ENCODE data around the gene AFF1. TPM values are rescaled to one million over a fixed set of nuclear protein-coding genes. Genes with fewer than 3 reads are reported as not detected.

The AFF1 gene
- total RNA-seq, 4 donors from 2014 or later: 105 to 152 (median 111) TPM

- WGBS, 2 donors: 68 to 75% methylated on average over 2 of the region's 2 CpGs
- Histone ChIP-seq H3K27ac (peak overlapping the region in 2 of 4 donors; percentile 25 to 51), H3K4me1 (peaks cover 0 to 88% (median 53%) of the 10 kb centered on the region in 4 donors)
Observed at GRCh38 chr4:87075876-87076275, 141.1 kb downstream of the AFF1 start.

DNA sequence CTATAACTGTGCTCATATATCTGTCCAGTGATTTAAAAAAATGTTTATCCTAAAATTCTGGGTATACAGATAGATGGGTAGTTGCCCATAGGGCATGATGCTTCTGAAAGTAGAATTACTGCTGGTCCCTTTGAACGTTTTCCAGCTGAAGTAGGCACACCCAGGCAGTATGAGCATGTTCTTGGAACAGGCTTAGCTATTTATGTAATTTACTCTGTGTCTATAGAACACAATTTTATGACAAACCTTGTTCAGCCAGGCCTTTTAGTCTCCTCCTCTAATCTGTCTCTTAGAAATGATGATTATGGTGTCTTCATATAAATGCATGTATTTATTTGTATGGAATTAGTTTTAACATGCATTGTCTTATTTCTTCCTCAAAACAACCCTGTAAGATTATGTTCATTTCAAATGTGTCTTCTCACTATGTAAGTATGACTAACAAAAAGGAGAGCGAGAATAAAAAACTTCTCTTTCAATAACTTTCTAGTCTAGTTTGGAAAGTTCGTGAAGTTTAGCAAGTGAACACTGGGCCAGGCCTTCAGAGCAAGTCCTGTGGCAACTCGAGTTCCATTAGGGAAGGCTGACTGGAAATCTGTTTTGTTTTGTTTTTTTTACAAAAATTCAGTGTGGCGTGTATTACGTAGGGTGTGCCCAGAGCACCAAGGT, 142.0 kb downstream of the AFF1 start:
- WGBS, 2 donors: 78 to 84% methylated on average over 6 of the region's 6 CpGs

More at GRCh38 chr4:87075876-87076275, 141.1 kb downstream of the AFF1 start:
- TF ChIP-seq, protein P1, sequence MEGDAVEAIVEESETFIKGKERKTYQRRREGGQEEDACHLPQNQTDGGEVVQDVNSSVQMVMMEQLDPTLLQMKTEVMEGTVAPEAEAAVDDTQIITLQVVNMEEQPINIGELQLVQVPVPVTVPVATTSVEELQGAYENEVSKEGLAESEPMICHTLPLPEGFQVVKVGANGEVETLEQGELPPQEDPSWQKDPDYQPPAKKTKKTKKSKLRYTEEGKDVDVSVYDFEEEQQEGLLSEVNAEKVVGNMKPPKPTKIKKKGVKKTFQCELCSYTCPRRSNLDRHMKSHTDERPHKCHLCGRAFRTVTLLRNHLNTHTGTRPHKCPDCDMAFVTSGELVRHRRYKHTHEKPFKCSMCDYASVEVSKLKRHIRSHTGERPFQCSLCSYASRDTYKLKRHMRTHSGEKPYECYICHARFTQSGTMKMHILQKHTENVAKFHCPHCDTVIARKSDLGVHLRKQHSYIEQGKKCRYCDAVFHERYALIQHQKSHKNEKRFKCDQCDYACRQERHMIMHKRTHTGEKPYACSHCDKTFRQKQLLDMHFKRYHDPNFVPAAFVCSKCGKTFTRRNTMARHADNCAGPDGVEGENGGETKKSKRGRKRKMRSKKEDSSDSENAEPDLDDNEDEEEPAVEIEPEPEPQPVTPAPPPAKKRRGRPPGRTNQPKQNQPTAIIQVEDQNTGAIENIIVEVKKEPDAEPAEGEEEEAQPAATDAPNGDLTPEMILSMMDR (IDR thresholded peaks at IDR 0.05): no peak
- TF ChIP-seq POLR2A (IDR thresholded peaks at IDR 0.05) (no peak), EP300 (IDR thresholded peaks at IDR 0.05) (no peak)
- Histone ChIP-seq H3K36me3 (no peaks in the 10 kb centered on the region), H3K9me3 (no peaks in the 10 kb centered on the region), H3K4me3 (no peak overlapping the region), H3K27me3 (no peaks in the 10 kb centered on the region)
- DNase-seq (ENCODE audit: low spot score in 2 of 2): no peak

DNA sequence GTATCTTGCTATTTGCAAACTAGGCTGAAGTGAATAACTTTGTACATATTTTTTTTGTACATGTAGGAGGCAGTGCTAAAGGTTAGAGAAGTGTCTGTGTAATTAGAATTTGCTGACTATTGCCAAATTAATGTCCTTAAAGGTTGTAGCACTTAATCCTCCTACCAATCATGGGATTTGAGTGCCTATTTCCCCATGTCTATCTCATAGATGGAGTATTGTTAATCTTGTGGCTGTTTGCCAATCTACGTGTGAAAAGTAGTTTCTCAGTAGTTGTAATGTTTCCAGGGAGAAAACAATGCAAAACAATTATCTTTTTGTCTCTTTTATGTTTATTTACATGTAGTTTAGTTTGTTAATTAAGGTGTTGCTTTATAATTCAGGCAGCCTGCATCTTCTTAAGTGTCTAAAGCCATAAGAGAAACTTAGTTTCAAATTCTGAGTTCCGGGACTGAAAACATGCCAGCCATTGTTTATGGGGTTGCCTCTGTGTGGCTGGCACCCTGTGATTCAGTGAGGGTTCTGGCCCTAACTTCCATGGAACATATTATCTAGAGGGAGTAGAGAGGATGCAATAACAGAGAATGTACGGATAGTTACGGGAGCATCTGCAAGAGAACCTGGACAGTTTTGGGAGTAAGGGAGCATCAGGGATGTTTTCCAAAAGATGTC, 143.2 kb downstream of the AFF1 start:
- DNase-seq (ENCODE audit: low spot score in 2 of 2): no peak
- Histone ChIP-seq H3K4me3 (peak overlapping the region in 1 of 4 donors; percentile 24), H3K36me3 (no peaks in the 10 kb centered on the region), H3K27ac (peak overlapping the region in 2 of 4 donors; percentile 75 to 83), H3K9me3 (no peaks in the 10 kb centered on the region), H3K27me3 (no peaks in the 10 kb centered on the region), H3K4me1 (peaks cover 0 to 99% (median 58%) of the 10 kb centered on the region in 4 donors)
- no peak for TF ChIP-seq EP300 (IDR thresholded peaks at IDR 0.05)
- TF ChIP-seq POLR2A (IDR thresholded peaks at IDR 0.05): no peak
- TF ChIP-seq, protein P1 (IDR thresholded peaks at IDR 0.05): no peak
- 35 to 37% methylated on average over 4 of the region's 4 CpGs for WGBS, 2 donors

More for the DNA sequence above, 142.0 kb downstream of the AFF1 start:
- Histone ChIP-seq H3K27me3 (no peaks in the 10 kb centered on the region), H3K27ac (peak overlapping the region in 2 of 4 donors; percentile 51 to 75), H3K36me3 (no peaks in the 10 kb centered on the region), H3K4me3 (no peak overlapping the region), H3K9me3 (no peaks in the 10 kb centered on the region), H3K4me1 (peaks cover 0 to 93% (median 53%) of the 10 kb centered on the region in 4 donors)
- DNase-seq (ENCODE audit: low spot score in 2 of 2): no peak
- TF ChIP-seq EP300 (IDR thresholded peaks at IDR 0.05): no peak
- TF ChIP-seq, protein P1 (IDR thresholded peaks at IDR 0.05): no peak
- TF ChIP-seq POLR2A (IDR thresholded peaks at IDR 0.05): no peak

GRCh38 chr4:87078987-87079486, 144.2 kb downstream of the AFF1 start:
- DNase-seq (ENCODE audit: low spot score in 2 of 2): peak in 1 of 2 donors; percentile 27
- Histone ChIP-seq H3K27ac (peak overlapping the region; percentile 13 to 83 (median 60)), H3K36me3 (no peaks in the 10 kb centered on the region), H3K27me3 (no peaks in the 10 kb centered on the region), H3K9me3 (no peaks in the 10 kb centered on the region), H3K4me3 (no peak overlapping the region), H3K4me1 (peaks cover 0 to 98% (median 58%) of the 10 kb centered on the region in 4 donors)
- 15 to 24% methylated on average over 6 of the region's 6 CpGs for WGBS, 2 donors
- TF ChIP-seq EP300 (IDR thresholded peaks at IDR 0.05) (peak in 1 of 2 donors; percentile 63), POLR2A (IDR thresholded peaks at IDR 0.05) (no peak)
- TF ChIP-seq, protein P1 (IDR thresholded peaks at IDR 0.05): no peak

- Histone ChIP-seq H3K27me3 (no peaks in the 10 kb centered on the region), H3K27ac (peak overlapping the region in 2 of 4 donors; percentile 75 to 83), H3K9me3 (no peaks in the 10 kb centered on the region), H3K4me3 (no peak overlapping the region), H3K4me1 (peaks cover 0 to 89% (median 51%) of the 10 kb centered on the region in 4 donors), H3K36me3 (no peaks in the 10 kb centered on the region)
- WGBS, 2 donors: 78 to 85% methylated on average over 2 of the region's 2 CpGs
- DNase-seq (ENCODE audit: low spot score in 2 of 2): no peak
- TF ChIP-seq POLR2A (IDR thresholded peaks at IDR 0.05) (no peak), EP300 (IDR thresholded peaks at IDR 0.05) (no peak)
- TF ChIP-seq, protein P1 (IDR thresholded peaks at IDR 0.05): no peak
Observed at GRCh38 chr4:87079967-87080366, 145.2 kb downstream of the AFF1 start.
